Neural cell (in vitro differentiated cells): ENCODE data around the gene ZNF653. TPM values are rescaled to one million over a fixed set of nuclear protein-coding genes. Genes with fewer than 3 reads are reported as not detected.

Experiments
- H2AFZ ChIP-seq: fragments of 200-600, 300-800 bp; sonication (generic), shearing (Covaris generic); 2 replicates; pipeline ENCODE4 v1.6.0; 2014; ENCODE audit warnings: low read depth, mild to moderate bottlenecking, antibody characterized with exemption, low read length, moderate library complexity
- H3F3A ChIP-seq: fragments of 200-600 bp; shearing (Covaris generic); 2 replicates; pipeline ENCODE4 v1.6.1; 2016; ENCODE audit warnings: mild to moderate bottlenecking, moderate library complexity, mixed read lengths, antibody characterized with exemption, low read length; ENCODE audit not compliant: insufficient read depth, poor library complexity, severe bottlenecking
- H3K27ac ChIP-seq: fragments of 200-600, 300-800 bp; sonication (generic), shearing (Covaris generic); 2 replicates; pipeline ENCODE4 v1.5.1; 2014; ENCODE audit warnings: mild to moderate bottlenecking, low read length, moderate library complexity
- H3K27me3 ChIP-seq: fragments of 300-800, 200-600 bp; sonication (generic), shearing (Covaris generic); 2 replicates; pipeline ENCODE4 v1.6.0; 2014; ENCODE audit warnings: mild to moderate bottlenecking, low read depth, low read length, moderate library complexity; ENCODE audit not compliant: insufficient read depth
- H3K36me3 ChIP-seq: fragments of 300-800, 200-600 bp; sonication (generic), shearing (Covaris generic); 2 replicates; pipeline ENCODE4 v1.5.1; 2014; ENCODE audit warnings: mild to moderate bottlenecking, antibody characterized with exemption, low read length, moderate library complexity; ENCODE audit not compliant: insufficient read depth
- H3K4me2 ChIP-seq: fragments of 300-800, 200-600 bp; sonication (generic), shearing (Covaris generic); 2 replicates; pipeline ENCODE4 v1.6.0; 2014; ENCODE audit warnings: mild to moderate bottlenecking, low read length
- H3K4me3 ChIP-seq: fragments of 300-800, 200-600 bp; sonication (generic), shearing (Covaris generic); 2 replicates; pipeline ENCODE4 v1.5.1; 2014; ENCODE audit warnings: mild to moderate bottlenecking, low read length, moderate library complexity
- H3K79me2 ChIP-seq: fragments of 200-600 bp; shearing (Covaris generic); replicated peaks from 2 replicates; pipeline ENCODE4 v1.6.0; 2014; ENCODE audit warnings: mild to moderate bottlenecking, low read length, moderate library complexity; ENCODE audit not compliant: insufficient read depth
- H3K9ac ChIP-seq: fragments of 300-800, 200-600 bp; sonication (generic), shearing (Covaris generic); 2 replicates; pipeline ENCODE4 v1.6.1; 2016; ENCODE audit warnings: mild to moderate bottlenecking, low read length, mixed read lengths
- H3K9me2 ChIP-seq: fragments of 200-600 bp; shearing (Covaris generic); 2 replicates; pipeline ENCODE4 v1.6.1; 2016; ENCODE audit warnings: mild to moderate bottlenecking, low read length, mixed read lengths; ENCODE audit not compliant: insufficient read depth
- H3K9me3 ChIP-seq: fragments of 200-600, 300-800 bp; sonication (generic), shearing (Covaris generic); 2 replicates; pipeline ENCODE4 v1.6.1; 2016; ENCODE audit warnings: mild to moderate bottlenecking, mixed run types, low read length, moderate library complexity, mixed read lengths
- H4K20me1 ChIP-seq: fragments of 200-600 bp; shearing (Covaris generic); 2 replicates; pipeline ENCODE4 v1.6.1; 2016; ENCODE audit warnings: mild to moderate bottlenecking, mixed run types; ENCODE audit not compliant: insufficient read depth
- EP300 ChIP-seq: fragments of 450-650 bp; conservative IDR thresholded peaks from 2 replicates; pipeline ENCODE4 v1.6.1; 2014; ENCODE audit warnings: antibody characterized with exemption, mild to moderate bottlenecking, moderate library complexity; ENCODE audit not compliant: poor library complexity, severe bottlenecking
- EZH2 ChIP-seq: fragments of 200-600, 300-800 bp; shearing (Covaris generic), sonication (generic); IDR thresholded peaks from 2 replicates; pipeline ENCODE4 v1.6.1; 2014; ENCODE audit warnings: antibody characterized with exemption, low read length, borderline replicate concordance, mild to moderate bottlenecking; ENCODE audit not compliant: insufficient read depth, poor library complexity, severe bottlenecking
- MXI1 ChIP-seq: fragments of 450-650 bp; conservative IDR thresholded peaks from 2 replicates; pipeline ENCODE4 v1.6.1; 2014; ENCODE audit warnings: antibody characterized with exemption, mild to moderate bottlenecking; ENCODE audit not compliant: poor library complexity, severe bottlenecking
- POLR2AphosphoS5 ChIP-seq: IDR thresholded peaks from 2 replicates; pipeline ENCODE4 v1.6.1; 2012
- RAD21 ChIP-seq: fragments of 450-650 bp; conservative IDR thresholded peaks from 2 replicates; pipeline ENCODE4 v1.6.1; 2014; ENCODE audit warnings: antibody characterized with exemption, mild to moderate bottlenecking, moderate library complexity
- SMC3 ChIP-seq: fragments of 450-650 bp; conservative IDR thresholded peaks from 2 replicates; pipeline ENCODE4 v1.6.1; 2014; ENCODE audit warnings: antibody characterized with exemption, mild to moderate bottlenecking, moderate library complexity; ENCODE audit not compliant: poor library complexity
- TAF1 ChIP-seq: IDR thresholded peaks from 2 replicates; pipeline ENCODE4 v1.6.1; 2012; ENCODE audit warnings: low read depth
- polyA plus RNA-seq: library from polyadenylated mRNA; depleted of rRNA; stranded (reverse); fragments of >200 nt; gene quantifications from 2 replicates; pipeline ENCODE4 v1.2.3, GENCODE V29; 2014
- TF ChIP-seq, protein P1 (sequence below): fragments of 450-650 bp; IDR thresholded peaks from 2 replicates; pipeline ENCODE4 v1.5.1; 2014; ENCODE audit warnings: antibody characterized with exemption, mild to moderate bottlenecking, moderate library complexity; ENCODE audit not compliant: poor library complexity, severe bottlenecking
- TF ChIP-seq, protein P2 (sequence below): IDR thresholded peaks from 2 replicates; pipeline ENCODE4 v1.6.1; 2012; ENCODE audit warnings: borderline replicate concordance

Gene ZNF653
- polyA plus RNA-seq, 1 donor from 2014 or later: 16.5 TPM

DNA sequence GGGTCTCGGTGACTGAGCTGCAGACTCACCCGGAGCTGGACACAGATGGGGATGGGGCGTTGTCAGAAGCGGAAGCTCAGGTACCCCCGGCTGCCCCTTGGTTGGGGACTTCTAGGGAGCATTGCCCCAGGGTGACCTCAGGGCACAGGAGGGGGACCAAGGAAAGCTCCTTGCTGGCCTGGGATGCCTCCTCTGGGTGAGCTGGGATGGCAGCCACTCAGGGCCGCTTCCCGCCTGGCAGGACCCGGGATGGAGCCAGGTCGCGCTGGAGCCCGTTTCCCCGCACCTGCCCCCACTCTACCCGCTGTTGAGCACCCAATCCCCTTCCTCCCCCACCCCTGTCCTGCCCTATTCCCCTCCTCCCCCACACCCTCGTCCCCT lies 59.4 kb downstream of the ZNF653 start:
- Histone ChIP-seq H2AFZ (no peak overlapping the region), H3K36me3 (no peaks in the 10 kb centered on the region), H3K9me2 (no peaks in the 10 kb centered on the region), H3K4me2 (no peak overlapping the region), H3F3A (peaks cover 3% of the 10 kb centered on the region), H4K20me1 (no peaks in the 10 kb centered on the region), H3K4me3 (no peak overlapping the region), H3K9ac (no peak overlapping the region), H3K27me3 (no peaks in the 10 kb centered on the region), H3K27ac (no peak overlapping the region), H3K79me2 (no peaks in the 10 kb centered on the region), H3K9me3 (no peaks in the 10 kb centered on the region)
- TF ChIP-seq SMC3: no peak
- no peak for TF ChIP-seq RAD21
- TF ChIP-seq EP300: no peak
- TF ChIP-seq MXI1: no peak
- TF ChIP-seq, protein P1, sequence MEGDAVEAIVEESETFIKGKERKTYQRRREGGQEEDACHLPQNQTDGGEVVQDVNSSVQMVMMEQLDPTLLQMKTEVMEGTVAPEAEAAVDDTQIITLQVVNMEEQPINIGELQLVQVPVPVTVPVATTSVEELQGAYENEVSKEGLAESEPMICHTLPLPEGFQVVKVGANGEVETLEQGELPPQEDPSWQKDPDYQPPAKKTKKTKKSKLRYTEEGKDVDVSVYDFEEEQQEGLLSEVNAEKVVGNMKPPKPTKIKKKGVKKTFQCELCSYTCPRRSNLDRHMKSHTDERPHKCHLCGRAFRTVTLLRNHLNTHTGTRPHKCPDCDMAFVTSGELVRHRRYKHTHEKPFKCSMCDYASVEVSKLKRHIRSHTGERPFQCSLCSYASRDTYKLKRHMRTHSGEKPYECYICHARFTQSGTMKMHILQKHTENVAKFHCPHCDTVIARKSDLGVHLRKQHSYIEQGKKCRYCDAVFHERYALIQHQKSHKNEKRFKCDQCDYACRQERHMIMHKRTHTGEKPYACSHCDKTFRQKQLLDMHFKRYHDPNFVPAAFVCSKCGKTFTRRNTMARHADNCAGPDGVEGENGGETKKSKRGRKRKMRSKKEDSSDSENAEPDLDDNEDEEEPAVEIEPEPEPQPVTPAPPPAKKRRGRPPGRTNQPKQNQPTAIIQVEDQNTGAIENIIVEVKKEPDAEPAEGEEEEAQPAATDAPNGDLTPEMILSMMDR: no peak
- TF ChIP-seq, protein P2, sequence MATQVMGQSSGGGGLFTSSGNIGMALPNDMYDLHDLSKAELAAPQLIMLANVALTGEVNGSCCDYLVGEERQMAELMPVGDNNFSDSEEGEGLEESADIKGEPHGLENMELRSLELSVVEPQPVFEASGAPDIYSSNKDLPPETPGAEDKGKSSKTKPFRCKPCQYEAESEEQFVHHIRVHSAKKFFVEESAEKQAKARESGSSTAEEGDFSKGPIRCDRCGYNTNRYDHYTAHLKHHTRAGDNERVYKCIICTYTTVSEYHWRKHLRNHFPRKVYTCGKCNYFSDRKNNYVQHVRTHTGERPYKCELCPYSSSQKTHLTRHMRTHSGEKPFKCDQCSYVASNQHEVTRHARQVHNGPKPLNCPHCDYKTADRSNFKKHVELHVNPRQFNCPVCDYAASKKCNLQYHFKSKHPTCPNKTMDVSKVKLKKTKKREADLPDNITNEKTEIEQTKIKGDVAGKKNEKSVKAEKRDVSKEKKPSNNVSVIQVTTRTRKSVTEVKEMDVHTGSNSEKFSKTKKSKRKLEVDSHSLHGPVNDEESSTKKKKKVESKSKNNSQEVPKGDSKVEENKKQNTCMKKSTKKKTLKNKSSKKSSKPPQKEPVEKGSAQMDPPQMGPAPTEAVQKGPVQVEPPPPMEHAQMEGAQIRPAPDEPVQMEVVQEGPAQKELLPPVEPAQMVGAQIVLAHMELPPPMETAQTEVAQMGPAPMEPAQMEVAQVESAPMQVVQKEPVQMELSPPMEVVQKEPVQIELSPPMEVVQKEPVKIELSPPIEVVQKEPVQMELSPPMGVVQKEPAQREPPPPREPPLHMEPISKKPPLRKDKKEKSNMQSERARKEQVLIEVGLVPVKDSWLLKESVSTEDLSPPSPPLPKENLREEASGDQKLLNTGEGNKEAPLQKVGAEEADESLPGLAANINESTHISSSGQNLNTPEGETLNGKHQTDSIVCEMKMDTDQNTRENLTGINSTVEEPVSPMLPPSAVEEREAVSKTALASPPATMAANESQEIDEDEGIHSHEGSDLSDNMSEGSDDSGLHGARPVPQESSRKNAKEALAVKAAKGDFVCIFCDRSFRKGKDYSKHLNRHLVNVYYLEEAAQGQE: no peak
- no peak for TF ChIP-seq EZH2
- TF ChIP-seq TAF1: no peak
- no peak for TF ChIP-seq POLR2AphosphoS5

DNA sequence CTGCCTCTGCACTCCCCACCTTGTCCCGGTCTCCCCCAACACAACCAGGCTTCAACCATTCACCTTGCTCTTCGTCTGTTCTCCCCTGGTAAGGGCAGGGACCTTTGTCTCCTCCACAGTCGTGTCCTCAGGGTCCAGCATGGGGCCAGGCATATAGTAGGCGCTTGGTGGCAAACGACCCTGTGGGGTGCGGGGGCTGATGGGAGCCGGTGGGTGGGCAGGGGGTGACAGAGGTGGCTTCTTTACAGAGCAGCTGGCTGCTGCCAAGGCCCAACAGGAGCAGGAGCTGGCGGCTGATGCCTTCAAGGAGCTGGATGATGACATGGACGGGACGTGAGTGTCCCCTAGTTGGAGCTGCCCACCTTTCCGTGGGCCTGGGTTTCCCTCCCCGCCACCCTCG lies 60.5 kb downstream of the ZNF653 start:
- Histone ChIP-seq H3K27ac (no peak overlapping the region), H3K9me3 (no peaks in the 10 kb centered on the region), H2AFZ (no peak overlapping the region), H4K20me1 (no peaks in the 10 kb centered on the region), H3K27me3 (no peaks in the 10 kb centered on the region), H3K4me2 (no peak overlapping the region), H3K36me3 (no peaks in the 10 kb centered on the region), H3F3A (no peaks in the 10 kb centered on the region), H3K9ac (no peak overlapping the region), H3K79me2 (no peaks in the 10 kb centered on the region), H3K9me2 (no peaks in the 10 kb centered on the region), H3K4me3 (no peak overlapping the region)
- TF ChIP-seq RAD21: no peak
- no peak for TF ChIP-seq POLR2AphosphoS5
- TF ChIP-seq, protein P2: no peak
- TF ChIP-seq SMC3: no peak
- TF ChIP-seq MXI1: no peak
- TF ChIP-seq, protein P1: no peak
- no peak for TF ChIP-seq EZH2
- no peak for TF ChIP-seq TAF1
- TF ChIP-seq EP300: no peak
